ACHN (cell line): ENCODE data around the gene ABLIM3.

ENCODE experiments used
- DNase-seq: peaks from one replicate; pipeline ENCODE4 v3.0.0-alpha.2; 2015
- in situ Hi-C: cut with HindIII; loops from 2 replicates; pipeline ENCODE4 v1.10.0; 2017; ENCODE audit warnings: low sequenced_read_pairs, low pct_ligation_motif_present, low pct_unique_long_range_greater_than_20kb

ABLIM3 gene

GRCh38 chr5:149129181-149129580, 12.1 kb upstream of the ABLIM3 start:
- DNase-seq, result no peak
- in situ Hi-C loops, result loop anchor here (25.0 kb wide), 1 partner anchor 133 kb away; the partner anchor contains the start of gene AFAP1L1

DNA sequence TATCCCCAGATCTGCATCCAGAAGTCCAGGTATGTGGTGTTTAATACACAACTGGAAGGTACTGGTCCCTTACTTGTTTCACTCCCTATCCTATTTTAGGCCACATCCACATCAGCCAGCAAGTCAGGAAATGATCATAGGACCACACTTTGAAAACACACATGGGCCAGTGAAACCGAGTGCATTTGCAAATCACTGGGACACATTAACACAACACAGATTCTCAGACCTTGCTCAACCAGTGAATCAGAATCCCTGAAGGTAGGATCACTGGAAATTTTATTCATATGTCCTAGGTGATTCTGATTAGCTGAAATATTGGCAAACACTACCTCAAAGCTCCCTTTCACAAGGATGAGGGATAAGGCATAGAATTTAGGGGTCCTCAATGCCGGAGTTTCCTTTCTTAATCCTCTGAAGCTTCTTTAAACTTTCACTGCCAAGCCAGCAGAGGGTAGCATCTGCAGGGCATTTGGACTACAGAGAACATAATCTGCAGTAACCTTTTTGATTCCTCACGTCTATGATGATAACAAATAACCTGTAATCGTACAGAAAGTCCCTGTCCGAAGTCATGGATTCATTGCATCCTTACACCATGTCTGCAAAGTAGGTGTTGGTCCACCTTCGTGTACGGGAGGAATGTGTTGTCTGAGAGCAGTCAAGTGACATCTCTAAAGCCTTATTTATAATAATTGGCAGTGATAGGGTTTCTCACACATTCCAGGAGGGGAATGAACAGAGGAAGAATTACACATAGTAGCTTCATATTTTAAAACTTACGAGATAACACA, 11.0 kb upstream of the ABLIM3 start:
- in situ Hi-C loops, result loop anchor here (25.0 kb wide), 1 partner anchor 132 kb away; the partner anchor contains the start of gene AFAP1L1
- DNase-seq, result peak; percentile 37

GRCh38 chr5:149132474-149132873, 8.8 kb upstream of the ABLIM3 start:
- in situ Hi-C loops, result loop anchor here (25.0 kb wide), 1 partner anchor 130 kb away; the partner anchor contains the start of gene AFAP1L1
- DNase-seq, result no peak

- DNase-seq, result peak; percentile 61
- in situ Hi-C loops, result loop anchor here (25.0 kb wide), 1 partner anchor 128 kb away; the partner anchor contains the start of gene AFAP1L1
Measured at GRCh38 chr5:149133795-149134777, 7.2 kb upstream of the ABLIM3 start.

- no peak for DNase-seq
- in situ Hi-C loops, result loop anchor here (25.0 kb wide), 1 partner anchor 127 kb away; the partner anchor contains the start of gene AFAP1L1
Measured at GRCh38 chr5:149134778-149135500, 6.4 kb upstream of the ABLIM3 start.

DNA sequence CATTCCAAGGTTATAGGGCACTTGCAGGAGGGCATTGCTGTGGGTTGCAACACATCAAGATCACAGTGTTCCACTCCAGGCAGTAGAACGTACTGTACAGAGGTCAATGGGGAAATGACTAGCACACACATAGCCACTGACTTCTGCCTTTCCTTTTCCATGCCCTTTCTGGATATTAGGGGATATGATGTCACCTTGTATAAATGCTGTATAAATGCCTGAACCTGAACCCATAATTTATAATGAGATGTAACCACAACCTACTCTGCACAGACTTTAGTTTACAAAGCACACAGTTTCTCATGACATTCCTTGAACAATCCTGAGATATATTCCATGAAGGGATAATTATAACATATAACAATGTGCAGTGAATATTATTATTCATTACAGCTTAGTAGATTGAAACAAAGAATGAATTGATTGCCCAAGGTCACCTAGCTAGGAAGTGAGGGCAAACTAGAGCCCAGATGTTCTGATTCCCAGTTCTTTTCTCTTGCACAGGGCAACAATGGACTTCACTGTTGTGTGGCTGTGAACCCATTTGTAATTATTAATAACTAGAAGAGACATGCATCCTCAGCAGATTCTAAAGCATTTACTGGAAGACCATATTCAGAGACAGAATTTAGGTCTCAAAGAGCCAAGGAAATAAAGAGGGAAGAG, 5.6 kb upstream of the ABLIM3 start:
- DNase-seq, result no peak
- in situ Hi-C loops, result loop anchor here (25.0 kb wide), 1 partner anchor 127 kb away; the partner anchor contains the start of gene AFAP1L1

- no peak for DNase-seq
- in situ Hi-C loops, result loop anchor here (25.0 kb wide), 1 partner anchor 124 kb away; the partner anchor contains the start of gene AFAP1L1
Measured at GRCh38 chr5:149138182-149138923, 2.9 kb upstream of the ABLIM3 start.

DNA sequence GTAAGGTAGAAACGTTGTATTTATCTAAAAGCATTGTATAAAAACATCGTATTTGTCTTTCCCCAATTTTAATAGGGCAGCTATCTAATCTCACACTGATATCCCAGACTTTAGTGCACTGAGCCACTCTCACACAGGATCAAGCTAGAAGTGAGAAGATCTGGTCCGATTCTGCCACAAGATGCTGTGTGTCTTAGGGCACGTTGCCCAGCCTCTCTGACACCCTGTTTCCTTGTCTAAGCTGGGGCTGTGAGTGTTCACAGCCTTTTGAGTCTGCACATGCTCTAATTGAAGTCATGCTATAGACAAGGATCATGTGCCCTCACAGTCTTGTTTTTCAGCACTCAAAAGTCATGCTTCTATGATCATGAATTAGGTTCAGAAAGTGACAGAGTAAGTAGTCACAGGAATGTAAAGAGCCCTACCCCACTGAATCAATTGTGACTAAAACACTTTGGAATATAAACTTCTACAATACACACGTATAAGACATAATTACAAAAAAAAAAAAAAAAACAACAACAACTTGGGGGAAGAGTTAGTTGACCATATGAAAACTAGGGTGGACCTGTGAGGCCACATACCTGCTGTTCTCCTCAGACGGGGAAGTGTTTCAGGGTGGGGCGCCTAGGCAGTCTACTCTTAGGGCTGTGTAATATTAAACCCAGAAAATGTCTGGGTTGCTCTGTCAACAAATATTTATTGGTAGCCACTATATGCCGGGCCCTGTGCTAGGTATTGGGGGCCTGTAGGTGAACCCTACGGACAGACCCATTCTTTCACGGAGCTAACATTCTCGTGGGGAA, 893 bp upstream of the ABLIM3 start:
- no peak for DNase-seq
- in situ Hi-C loops, result loop anchor here (25.0 kb wide), 1 partner anchor 122 kb away; the partner anchor contains the start of gene AFAP1L1

- DNase-seq, result peak; percentile 16
- in situ Hi-C loops, result loop anchor here (25.0 kb wide), 1 partner anchor 120 kb away; the partner anchor contains the start of gene AFAP1L1
Measured at GRCh38 chr5:149141957-149142851, 911 bp downstream of the ABLIM3 start.

GRCh38 chr5:149143470-149143869, 2.2 kb downstream of the ABLIM3 start:
- DNase-seq, result no peak
- in situ Hi-C loops, result loop anchor here (25.0 kb wide), 1 partner anchor 119 kb away; the partner anchor contains the start of gene AFAP1L1

DNA sequence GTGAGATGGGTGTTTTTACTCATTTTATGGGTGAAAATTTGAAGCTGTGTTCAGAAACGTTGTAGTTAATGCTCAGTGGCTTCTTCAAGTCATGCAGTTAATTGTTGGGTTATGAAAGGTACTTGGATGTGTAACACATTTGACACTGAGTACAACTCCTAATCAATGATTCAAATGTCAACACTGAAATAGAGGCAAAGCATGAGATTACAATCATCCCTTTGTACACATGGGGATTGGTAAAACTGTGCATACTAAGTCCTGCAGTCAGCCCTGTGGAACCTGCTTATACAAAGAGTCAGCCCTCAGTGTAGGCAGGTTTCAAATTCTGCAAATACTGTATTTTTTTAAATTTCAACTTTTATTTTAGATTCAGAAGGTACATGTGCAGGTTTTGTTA, 3.3 kb downstream of the ABLIM3 start:
- in situ Hi-C loops, result loop anchor here (25.0 kb wide), 1 partner anchor 118 kb away; the partner anchor contains the start of gene AFAP1L1
- no peak for DNase-seq

GRCh38 chr5:149145138-149145537, 3.8 kb downstream of the ABLIM3 start:
- in situ Hi-C loops, result loop anchor here (25.0 kb wide), 1 partner anchor 117 kb away; the partner anchor contains the start of gene AFAP1L1
- no peak for DNase-seq

- in situ Hi-C loops, result loop anchor here (25.0 kb wide), 1 partner anchor 115 kb away; the partner anchor contains the start of gene AFAP1L1
Measured at GRCh38 chr5:149147676-149148075, 6.4 kb downstream of the ABLIM3 start.

GRCh38 chr5:149149942-149150341, 8.6 kb downstream of the ABLIM3 start:
- in situ Hi-C loops, result loop anchor here (25.0 kb wide), 1 partner anchor 112 kb away; the partner anchor contains the start of gene AFAP1L1
- DNase-seq, result no peak

More at GRCh38 chr5:149147676-149148075, 6.4 kb downstream of the ABLIM3 start:
- DNase-seq, result peak; percentile 12

- no peak for DNase-seq
- in situ Hi-C loops, result no loop called here
Measured at GRCh38 chr5:149150457-149150856, 9.2 kb downstream of the ABLIM3 start.
